A549 (cell line): ENCODE data around the gene SEC63. TPM values are rescaled to one million over a fixed set of nuclear protein-coding genes. Genes with fewer than 3 reads are reported as not detected.

ENCODE experiments used
- ATAC-seq, 2 experiments: fragments of 200-7000 bp in 1 of 2; fragments of >200 bp in 1 of 2; cut with Nextera tagmentation in 1 of 2; cut with Tn5 transposase in 1 of 2; 3 replicates each; pipeline versions ENCODE4 v1.8.0 to v1.9.1; 2018 to 2020; ENCODE audit warnings: mild to moderate bottlenecking in 1 of 2, moderate library complexity in 1 of 2
- CTCF ChIA-PET: fragments of 300-600 bp; sonication (Branson Sonifier 250); formaldehyde crosslinking; extraction: SDS; loops from one replicate; lab custom pipeline; 2021; ENCODE audit warnings: antibody characterized with exemption, inconsistent platforms; lab: Yijun Ruan, JAX
- POLR2A ChIA-PET: fragments of 350-600 bp; formaldehyde crosslinking; extraction: SDS; loops from one replicate; lab custom pipeline; 2021; ENCODE audit warnings: antibody characterized with exemption, inconsistent platforms; lab: Yijun Ruan, JAX
- DNase-seq, 2 experiments: peaks; one replicate each; pipeline versions ENCODE4 v3.0.0 to v3.0.0-alpha.2; 2011 to 2016; ENCODE audit warnings: low read depth in 1 of 2, low spot score in 1 of 2
- FAIRE-seq: peaks from 2 replicates; lab custom pipeline; 2011; peaks lifted over from hg19 to GRCh38; lab: Jason Lieb, UNC
- H3K27ac ChIP-seq, 2 experiments: fragments of >200 bp; sonication (Bioruptor Twin); formaldehyde crosslinking; 3 replicates each; pipeline ENCODE4 v1.5.1; 2016 to 2017
- H3K4me1 ChIP-seq: fragments of >200 bp; sonication (Bioruptor Twin); formaldehyde crosslinking; 3 replicates; pipeline ENCODE4 v1.6.1; 2016
- H3K4me2 ChIP-seq: fragments of >200 bp; sonication (Bioruptor Twin); formaldehyde crosslinking; 3 replicates; pipeline ENCODE4 v1.6.1; 2016
- H3K4me3 ChIP-seq: fragments of >200 bp; sonication (Bioruptor Twin); formaldehyde crosslinking; 3 replicates; pipeline ENCODE4 v1.5.1; 2016
- H3K9me3 ChIP-seq: fragments of >200 bp; sonication (Bioruptor Twin); formaldehyde crosslinking; 3 replicates; pipeline ENCODE4 v1.6.1; 2016
- BCL3 ChIP-seq: fragments of >200 bp; sonication (Bioruptor Twin); formaldehyde crosslinking; IDR thresholded peaks from 3 replicates; pipeline ENCODE4 v1.6.1; 2016
- CBX2 ChIP-seq: fragments of 200-600 bp; sonication (generic); IDR thresholded peaks from 2 replicates; pipeline ENCODE4 v1.6.1; 2016; ENCODE audit warnings: low read depth, mild to moderate bottlenecking, borderline replicate concordance
- CEBPB ChIP-seq, 2 experiments: fragments of >200 bp in 1 of 2; sonication (Bioruptor Twin) in 1 of 2; formaldehyde crosslinking in 1 of 2; IDR thresholded peaks; 2 replicates each; pipeline ENCODE4 v1.6.1; 2012 to 2016
- CHD2 ChIP-seq: fragments of 150-350 bp; IDR thresholded peaks from 2 replicates; pipeline ENCODE4 v1.6.1; 2014; ENCODE audit warnings: low read length; ENCODE audit not compliant: partially characterized antibody
- EP300 ChIP-seq, 2 experiments: fragments of >200 bp; sonication (Bioruptor Twin); formaldehyde crosslinking; IDR thresholded peaks; 2 replicates in 1 of 2; 3 replicates in 1 of 2; pipeline ENCODE4 v1.6.1; 2016 to 2017
- ESRRA ChIP-seq: fragments of 150-350 bp; IDR thresholded peaks from 2 replicates; pipeline ENCODE4 v1.6.1; 2014; ENCODE audit warnings: mild to moderate bottlenecking, low read length, borderline replicate concordance
- HDAC2 ChIP-seq: fragments of 200-600 bp; sonication (generic); IDR thresholded peaks from 2 replicates; pipeline ENCODE4 v1.6.1; 2016
- HEYL ChIP-seq: fragments of 250-450 bp; sonication (Bioruptor Pico); IDR thresholded peaks from 2 replicates; pipeline ENCODE4 v1.8.0; 2021; ENCODE audit warnings: mild to moderate bottlenecking, moderate library complexity
- HOXB13 ChIP-seq: fragments of 250-450 bp; sonication (Bioruptor Pico); IDR thresholded peaks from 2 replicates; pipeline ENCODE4 v1.5.0; 2020; ENCODE audit warnings: low read depth, mild to moderate bottlenecking, moderate library complexity
- HOXB5 ChIP-seq: fragments of 250-450 bp; sonication (Bioruptor Pico); IDR thresholded peaks from 2 replicates; pipeline ENCODE4 v1.5.0; 2020; ENCODE audit warnings: mild to moderate bottlenecking, moderate library complexity
- JUN ChIP-seq, 2 experiments: fragments of >200 bp; sonication (Bioruptor Twin); formaldehyde crosslinking; IDR thresholded peaks; 2 replicates in 1 of 2; 3 replicates in 1 of 2; pipeline ENCODE4 v1.6.1; 2016 to 2017
- MAFK ChIP-seq: fragments of 450-650 bp; IDR thresholded peaks from 2 replicates; pipeline ENCODE4 v1.6.1; 2014; ENCODE audit not compliant: partially characterized antibody
- MAX ChIP-seq: IDR thresholded peaks from 2 replicates; pipeline ENCODE4 v1.6.1; 2012
- POLR2A ChIP-seq: IDR thresholded peaks from 2 replicates; pipeline ENCODE4 v1.6.1; 2012; ENCODE audit warnings: mild to moderate bottlenecking, low read length
- RAD21 ChIP-seq, 2 experiments: fragments of >200 bp in 1 of 2; sonication (Bioruptor Twin) in 1 of 2; formaldehyde crosslinking in 1 of 2; IDR thresholded peaks in 1 of 2; conservative IDR thresholded peaks in 1 of 2; 2 replicates in 1 of 2; 3 replicates in 1 of 2; pipeline ENCODE4 v1.6.1; 2012 to 2018; ENCODE audit warnings: inconsistent platforms in 1 of 2
- RARB ChIP-seq: fragments of 250-450 bp; sonication (Bioruptor Pico); IDR thresholded peaks from 2 replicates; pipeline ENCODE4 v1.8.0; 2021; ENCODE audit warnings: mild to moderate bottlenecking, moderate library complexity
- RCOR1 ChIP-seq: fragments of 150-350 bp; IDR thresholded peaks from 2 replicates; pipeline ENCODE4 v1.6.1; 2014; ENCODE audit warnings: antibody characterized with exemption, low read length, low read depth
- REST ChIP-seq: fragments of 200-600 bp; sonication (generic); IDR thresholded peaks from 2 replicates; pipeline ENCODE4 v1.6.1; 2016; ENCODE audit warnings: antibody characterized with exemption, mild to moderate bottlenecking, moderate library complexity
- RFX5 ChIP-seq: fragments of 450-650 bp; IDR thresholded peaks from 2 replicates; pipeline ENCODE4 v1.7.1; 2014; ENCODE audit warnings: antibody characterized with exemption, mild to moderate bottlenecking, moderate library complexity
- RNF2 ChIP-seq: fragments of 200-600 bp; sonication (generic); IDR thresholded peaks from 2 replicates; pipeline ENCODE4 v1.6.1; 2016; ENCODE audit warnings: low read depth, mild to moderate bottlenecking, antibody characterized with exemption, moderate library complexity, borderline replicate concordance
- SMC3 ChIP-seq: fragments of >200 bp; sonication (Bioruptor Twin); formaldehyde crosslinking; IDR thresholded peaks from 3 replicates; pipeline ENCODE4 v1.6.1; 2018; ENCODE audit warnings: inconsistent platforms
- TFCP2L1 ChIP-seq: fragments of 250-450 bp; sonication (Bioruptor Pico); IDR thresholded peaks from 2 replicates; pipeline ENCODE4 v1.5.0; 2021; ENCODE audit warnings: mild to moderate bottlenecking
- TP53 ChIP-seq: fragments of 250-450 bp; sonication (Bioruptor Pico); IDR thresholded peaks from 2 replicates; pipeline ENCODE4 v1.5.0; 2021; ENCODE audit warnings: mild to moderate bottlenecking, moderate library complexity
- ZC3H11A ChIP-seq: fragments of 450-650 bp; IDR thresholded peaks from 2 replicates; pipeline ENCODE4 v1.6.1; 2014; ENCODE audit warnings: antibody characterized with exemption, mild to moderate bottlenecking
- ZFP36 ChIP-seq: fragments of 450-650 bp; IDR thresholded peaks from 2 replicates; pipeline ENCODE4 v1.6.1; 2014; ENCODE audit warnings: borderline replicate concordance; ENCODE audit not compliant: partially characterized antibody
- WGBS: methylation state at CpG from one replicate; pipeline ENCODE4 v1.1.6; 2017; ENCODE audit errors: missing lambda C conversion rate; 5-methylcytosine and 5-hydroxymethylcytosine counted together
- polyA plus RNA-seq, 4 experiments: library from polyadenylated mRNA; depleted of rRNA in 3 of 4; stranded (reverse); fragments of >200 nt; fragmentation: RNase III in 1 of 4; extraction: RNeasy Plus Mini Kit Qiagen cat#74134 plus additional on column Dnase treatment in 1 of 4; gene quantifications; 2 replicates in 3 of 4; 3 replicates in 1 of 4; pipeline ENCODE4 v1.2.3, GENCODE V29; 2011 to 2017

Gene SEC63
- polyA plus RNA-seq, 2 of the 4 experiments (the other 2 are of a cell fraction) = 23.0 to 69.3 TPM

GRCh38 chr6:107869871-107870270 lies 88.1 kb downstream of the SEC63 start:
- TF ChIP-seq MAX (no peak), RNF2 (no peak), RAD21 (conservative IDR thresholded peaks at IDR 0.05 in 1 of 2, IDR thresholded peaks at IDR 0.05 in 1 of 2) (no peak), HEYL (CRISPR knock-in tag) (no peak), TFCP2L1 (CRISPR knock-in tag) (no peak)
- TF ChIP-seq, all 56 proteins: peak for 0
- ATAC-seq = no peak
- POLR2A ChIA-PET = no interaction called here
- Histone ChIP-seq H3K9me3 (no peaks in the 10 kb centered on the region), H3K4me2 (no peak overlapping the region), H3K4me3 (no peak overlapping the region), H3K27ac (no peak overlapping the region), H3K4me1 (0 out of 3 replicates have a peak, but pooled peaks cover 6% of the 10 kb centered on the region)
- CTCF ChIA-PET = interaction anchor here (1.4 to 4.4 kb wide), 2 partner anchors 22 to 194 kb away, joined by 4 to 18 read pairs; no protein-coding TSS in a partner anchor
- DNase-seq = no peak
- FAIRE-seq = no peak
- 0% methylated on average over 1 of the region's 1 CpG for WGBS

- Histone ChIP-seq H3K4me2 (no peak overlapping the region), H3K4me3 (no peak overlapping the region), H3K4me1 (0 out of 3 replicates have a peak, but pooled peaks cover 6% of the 10 kb centered on the region), H3K27ac (no peak overlapping the region), H3K9me3 (no peaks in the 10 kb centered on the region)
- FAIRE-seq = no peak
- CTCF ChIA-PET = interaction anchor here (1.0 to 4.4 kb wide), 3 partner anchors 18 to 193 kb away, joined by 5 to 18 read pairs (median 6); no protein-coding TSS in a partner anchor
- ATAC-seq = no peak
- TF ChIP-seq CHD2 (no peak), CEBPB (IDR thresholded peaks at IDR 0.05) (no peak), EP300 (IDR thresholded peaks at IDR 0.05) (no peak), MAFK (no peak), TP53 (no peak), ZFP36 (no peak), HDAC2 (no peak), BCL3 (no peak), ESRRA (no peak), JUN (IDR thresholded peaks at IDR 0.05) (no peak), CBX2 (no peak), HOXB13 (no peak), RCOR1 (no peak)
- WGBS = 60% methylated on average over 3 of the region's 3 CpGs
- POLR2A ChIA-PET = no interaction called here
- DNase-seq = no peak
Observed at GRCh38 chr6:107868867-107869611, 89.0 kb downstream of the SEC63 start.

GRCh38 chr6:107867302-107867615 lies 90.7 kb downstream of the SEC63 start:
- WGBS = 14% methylated on average over 4 of the region's 4 CpGs
- CTCF ChIA-PET = interaction anchor here (0.6 to 4.4 kb wide), 8 partner anchors 15 to 201 kb away, joined by 3 to 18 read pairs (median 4); no protein-coding TSS in a partner anchor
- DNase-seq = no peak

More at GRCh38 chr6:107867302-107867615, 90.7 kb downstream of the SEC63 start:
- Histone ChIP-seq H3K4me3 (no peak overlapping the region), H3K4me2 (no peak overlapping the region), H3K4me1 (0 out of 3 replicates have a peak, but pooled peaks cover 6% of the 10 kb centered on the region), H3K27ac (no peak overlapping the region), H3K9me3 (no peaks in the 10 kb centered on the region)
- TF ChIP-seq SMC3 (no peak), HOXB5 (CRISPR knock-in tag) (no peak), RARB (CRISPR knock-in tag) (no peak), ZC3H11A (no peak), REST (no peak), POLR2A (no peak), CEBPB (IDR thresholded peaks at IDR 0.05) (no peak), RFX5 (no peak)
- ATAC-seq (peak; percentile 53 to 60; a peak in 4 of 6 replicates), FAIRE-seq (no peak)
- POLR2A ChIA-PET = no interaction called here
